Spleen (tissue), 7 donors: ENCODE measurements around the gene METTL26.

Source experiments
- POLR2A ChIP-seq, 3 donors: fragments of 450-650 bp; IDR thresholded peaks; one replicate each; pipeline ENCODE4 v1.5.1; 2017; ENCODE audit warnings: antibody characterized with exemption in 3 of 3, mild to moderate bottlenecking in 1 of 3
- TF ChIP-seq, protein P1 (sequence below), 11 experiments: fragments of 200-600 bp in 7 of 11; fragments of 450-650 bp in 4 of 11; sonication (generic) in 4 of 11; IDR thresholded peaks in 8 of 11; conservative IDR thresholded peaks in 3 of 11; 1 replicate in 7 of 11; 2 replicates in 4 of 11; pipeline versions ENCODE4 v1.4.0 to v1.8.0; 2016 to 2021; ENCODE audit warnings: antibody characterized with exemption in 11 of 11, inconsistent platforms in 4 of 11, mild to moderate bottlenecking in 1 of 11
- donor health status: DM: no; HTN: no; CAD: no; lungs with moderate emphysema.
- donor health status: DM: no; HTN: no; CAD: no.
- donor health status: DM: no; HTN: no; CAD: no.

DNA sequence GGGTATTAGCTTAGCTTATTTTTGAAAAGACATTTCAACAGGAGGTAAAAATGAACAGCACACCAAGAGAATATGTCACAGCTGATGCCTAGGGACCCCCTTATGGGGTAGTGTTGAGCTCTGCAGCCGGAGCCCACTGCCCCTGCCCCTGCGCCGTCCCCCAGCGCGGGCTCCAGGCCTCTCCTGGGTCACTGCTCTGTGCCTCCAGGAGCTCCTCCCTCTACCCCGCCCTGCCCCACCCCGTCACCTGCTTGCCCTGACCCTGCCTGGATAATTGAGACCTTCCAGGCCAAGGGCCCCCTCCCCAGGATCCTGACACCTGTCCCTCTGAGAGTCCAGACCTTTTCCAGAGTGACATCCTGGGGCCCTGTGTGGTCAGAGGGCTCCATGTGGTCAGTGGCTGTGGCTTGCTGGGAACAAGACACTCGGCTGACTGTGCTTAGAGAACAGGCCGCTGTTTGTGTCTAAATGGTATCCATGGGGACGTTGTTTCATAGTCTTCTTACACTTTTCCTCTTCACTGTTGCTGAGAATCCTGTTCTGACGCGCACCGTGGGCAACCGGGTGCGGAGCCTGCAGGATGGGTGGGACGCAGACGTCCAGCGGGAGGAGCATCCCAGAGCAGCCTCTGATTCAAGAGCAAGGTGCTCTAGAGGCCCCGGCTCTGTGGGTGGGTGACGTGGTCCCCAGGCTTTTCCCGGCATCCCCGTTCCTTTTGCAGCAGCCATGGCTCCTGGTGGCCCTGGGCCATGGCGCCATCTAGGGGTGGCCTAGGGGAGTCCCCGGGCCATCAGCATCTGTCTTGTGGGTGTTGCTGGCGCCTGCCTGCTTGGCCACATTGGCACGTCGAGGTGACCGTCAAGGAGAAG is 25.4 kb downstream of the METTL26 start:
- no peak for TF ChIP-seq POLR2A (IDR thresholded peaks at IDR 0.05)
- TF ChIP-seq, protein P1, sequence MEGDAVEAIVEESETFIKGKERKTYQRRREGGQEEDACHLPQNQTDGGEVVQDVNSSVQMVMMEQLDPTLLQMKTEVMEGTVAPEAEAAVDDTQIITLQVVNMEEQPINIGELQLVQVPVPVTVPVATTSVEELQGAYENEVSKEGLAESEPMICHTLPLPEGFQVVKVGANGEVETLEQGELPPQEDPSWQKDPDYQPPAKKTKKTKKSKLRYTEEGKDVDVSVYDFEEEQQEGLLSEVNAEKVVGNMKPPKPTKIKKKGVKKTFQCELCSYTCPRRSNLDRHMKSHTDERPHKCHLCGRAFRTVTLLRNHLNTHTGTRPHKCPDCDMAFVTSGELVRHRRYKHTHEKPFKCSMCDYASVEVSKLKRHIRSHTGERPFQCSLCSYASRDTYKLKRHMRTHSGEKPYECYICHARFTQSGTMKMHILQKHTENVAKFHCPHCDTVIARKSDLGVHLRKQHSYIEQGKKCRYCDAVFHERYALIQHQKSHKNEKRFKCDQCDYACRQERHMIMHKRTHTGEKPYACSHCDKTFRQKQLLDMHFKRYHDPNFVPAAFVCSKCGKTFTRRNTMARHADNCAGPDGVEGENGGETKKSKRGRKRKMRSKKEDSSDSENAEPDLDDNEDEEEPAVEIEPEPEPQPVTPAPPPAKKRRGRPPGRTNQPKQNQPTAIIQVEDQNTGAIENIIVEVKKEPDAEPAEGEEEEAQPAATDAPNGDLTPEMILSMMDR (IDR thresholded peaks at IDR 0.05 in 8 of 11, conservative IDR thresholded peaks at IDR 0.05 in 3 of 11), result peak; percentile 41 to 91 (median 75)
